Mucosa of rectum (tissue), 2 donors: ENCODE results near the gene EEF1A2.

Experiments used
- H3K27ac ChIP-seq, 2 donors: one replicate each; pipeline ENCODE4 v1.7.0; 2013; ENCODE audit warnings: inconsistent platforms in 2 of 2, low read depth in 2 of 2, low read length in 2 of 2
- H3K27me3 ChIP-seq, 2 donors: one replicate each; pipeline ENCODE4 v1.7.0; 2013; ENCODE audit warnings: low read length in 2 of 2; ENCODE audit not compliant: control insufficient read depth in 2 of 2, insufficient read depth in 2 of 2
- H3K36me3 ChIP-seq, 2 donors: one replicate each; pipeline ENCODE4 v1.7.0; 2013; ENCODE audit warnings: low read length in 2 of 2; ENCODE audit not compliant: control insufficient read depth in 2 of 2, insufficient read depth in 2 of 2
- H3K4me1 ChIP-seq, 2 donors: one replicate each; pipeline ENCODE4 v1.7.0; 2013; ENCODE audit warnings: low read length in 2 of 2, mild to moderate bottlenecking in 1 of 2; ENCODE audit not compliant: control insufficient read depth in 2 of 2, insufficient read depth in 2 of 2
- H3K4me3 ChIP-seq, 2 donors: one replicate each; pipeline ENCODE4 v1.7.0; 2013; ENCODE audit warnings: low read length in 2 of 2
- H3K9ac ChIP-seq, 2 donors: one replicate each; pipeline ENCODE4 v1.7.0; 2013; ENCODE audit warnings: low read length in 2 of 2, low read depth in 1 of 2, mild to moderate bottlenecking in 1 of 2
- H3K9me3 ChIP-seq, 2 donors: one replicate each; pipeline ENCODE4 v1.7.0; 2013; ENCODE audit warnings: low read length in 2 of 2; ENCODE audit not compliant: control insufficient read depth in 2 of 2
- donor health status: healthy.
- donor health status: Normal muscosa, but diverticular disease.

EEF1A2 gene

GRCh38 chr20:63442100-63442493, 56.8 kb downstream of the EEF1A2 start:
- Histone ChIP-seq H3K4me3 (no peak overlapping the region), H3K9me3 (no peaks in the 10 kb centered on the region), H3K9ac (no peak overlapping the region), H3K4me1 (no peaks in the 10 kb centered on the region), H3K36me3 (no peaks in the 10 kb centered on the region), H3K27ac (no peak overlapping the region), H3K27me3 (no peaks in the 10 kb centered on the region)

GRCh38 chr20:63441136-63442099, 57.5 kb downstream of the EEF1A2 start:
- H3K27me3 ChIP-seq: no peaks in the 10 kb centered on the region

DNA sequence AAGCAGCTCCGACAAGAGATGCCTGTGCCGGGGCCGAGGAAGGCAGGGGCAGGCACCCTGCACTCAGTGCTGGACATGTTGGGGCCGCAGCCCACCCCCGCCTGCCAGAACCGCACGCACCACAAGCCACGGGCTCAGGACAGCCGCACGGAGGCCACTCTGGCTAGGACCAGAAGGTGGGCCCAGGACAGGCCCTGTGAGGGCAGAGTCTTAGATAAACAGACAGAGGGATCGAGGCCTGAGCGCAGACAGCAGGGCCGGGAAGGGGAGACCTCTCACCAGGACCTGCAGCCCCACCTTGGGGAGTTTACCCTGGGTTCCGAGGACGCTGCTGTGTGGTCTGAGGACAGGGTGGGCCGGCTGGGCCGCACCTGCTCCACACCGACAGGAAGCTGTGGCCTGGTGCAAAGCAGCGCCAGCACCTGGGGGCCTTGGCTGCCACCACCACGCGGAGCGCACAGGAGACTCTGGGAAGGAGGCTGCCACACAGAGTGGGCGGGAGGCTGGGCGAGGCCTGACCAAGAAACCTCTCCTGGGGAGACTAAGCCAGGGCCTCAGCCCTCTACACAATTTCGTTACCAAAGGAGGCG, 58.4 kb downstream of the EEF1A2 start:
- Histone ChIP-seq H3K4me3 (no peak overlapping the region), H3K27me3 (no peaks in the 10 kb centered on the region), H3K36me3 (no peaks in the 10 kb centered on the region), H3K27ac (no peak overlapping the region), H3K9ac (no peak overlapping the region), H3K4me1 (no peaks in the 10 kb centered on the region), H3K9me3 (no peaks in the 10 kb centered on the region)

More at GRCh38 chr20:63441136-63442099, 57.5 kb downstream of the EEF1A2 start:
- Histone ChIP-seq H3K27ac (no peak overlapping the region), H3K36me3 (no peaks in the 10 kb centered on the region), H3K9me3 (no peaks in the 10 kb centered on the region), H3K9ac (no peak overlapping the region), H3K4me3 (no peak overlapping the region), H3K4me1 (no peaks in the 10 kb centered on the region)

- H3K27ac ChIP-seq: no peak overlapping the region
- no peak overlapping the region for H3K9ac ChIP-seq
- H3K4me3 ChIP-seq: no peak overlapping the region
- H3K27me3 ChIP-seq: no peaks in the 10 kb centered on the region
- H3K9me3 ChIP-seq: no peaks in the 10 kb centered on the region
- no peaks in the 10 kb centered on the region for H3K4me1 ChIP-seq
- H3K36me3 ChIP-seq: no peaks in the 10 kb centered on the region
Measured at GRCh38 chr20:63439866-63440265, 59.0 kb downstream of the EEF1A2 start.

- H3K9ac ChIP-seq: no peak overlapping the region
- H3K36me3 ChIP-seq: no peaks in the 10 kb centered on the region
- H3K4me3 ChIP-seq: no peak overlapping the region
- no peaks in the 10 kb centered on the region for H3K4me1 ChIP-seq
- H3K27me3 ChIP-seq: no peaks in the 10 kb centered on the region
- H3K27ac ChIP-seq: no peak overlapping the region
- no peaks in the 10 kb centered on the region for H3K9me3 ChIP-seq
Measured at GRCh38 chr20:63438121-63438520, 60.8 kb downstream of the EEF1A2 start.
